CD4-positive, alpha-beta T cell treated with Interleukin-4 for 1 hour (primary cell): Measurements from ENCODE around the gene SLC35F4.

ENCODE experiments used
- DNase-seq, 2 donors: peaks; one replicate each; pipeline ENCODE4 v3.0.0-alpha.2; 2020 to 2022

The SLC35F4 gene

DNA sequence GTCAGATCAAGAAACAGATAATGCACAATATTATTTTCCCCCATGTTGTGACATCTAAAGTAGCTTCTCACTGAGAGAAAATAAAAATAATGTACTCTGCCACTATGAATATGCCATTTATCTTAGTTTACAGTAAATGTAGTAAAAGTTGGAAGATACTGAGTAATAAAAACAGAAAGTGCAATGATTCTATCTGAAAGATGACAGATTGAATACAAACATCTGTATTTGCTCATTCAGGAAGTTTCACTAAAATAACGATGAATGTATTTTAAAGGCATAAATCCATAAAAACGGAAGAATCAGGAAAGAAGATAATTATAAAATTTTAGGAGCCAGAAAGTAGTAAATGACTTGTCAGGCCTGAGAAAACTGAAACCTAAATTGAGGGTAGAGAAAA is 18.2 kb downstream of the SLC35F4 start:
- DNase-seq: no peak

DNA sequence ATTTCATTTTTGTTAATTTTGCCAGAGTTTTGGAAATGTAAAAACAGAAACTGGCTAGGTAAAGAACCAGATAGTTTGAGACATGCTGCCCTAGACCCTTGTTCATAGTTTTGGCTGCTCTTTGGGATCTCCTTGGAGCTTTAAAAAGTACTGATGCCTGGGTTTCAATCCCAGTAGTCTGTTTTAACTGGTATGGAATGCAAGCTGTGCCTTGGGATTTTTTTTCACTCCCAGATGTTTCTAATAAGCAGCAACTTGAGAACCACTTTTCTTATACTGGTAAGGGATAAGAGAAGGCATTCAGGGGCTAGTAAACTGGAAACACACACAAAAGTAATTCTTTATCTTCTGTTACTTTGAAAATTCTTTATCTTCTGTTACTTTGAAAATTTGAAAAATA is 18.8 kb downstream of the SLC35F4 start:
- no peak for DNase-seq

DNA sequence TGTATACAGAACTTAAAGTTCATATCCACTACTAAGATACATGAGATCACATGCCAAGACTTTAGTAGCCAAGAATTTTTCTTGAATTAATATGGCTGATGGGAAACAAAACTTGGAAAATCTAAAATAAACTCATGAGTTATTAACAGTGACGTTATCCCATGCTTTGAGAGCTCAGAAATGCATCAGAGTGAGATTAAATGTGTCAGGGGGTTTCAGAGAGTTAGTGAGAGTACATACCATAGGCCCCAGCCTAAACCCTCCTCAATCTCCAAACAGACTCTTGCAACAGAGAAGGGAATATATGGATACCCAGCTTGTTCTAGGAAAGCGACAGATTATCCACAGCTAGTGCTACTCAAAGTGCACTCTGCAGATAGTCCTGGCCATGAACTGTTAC is 19.3 kb downstream of the SLC35F4 start:
- no peak for DNase-seq

DNA sequence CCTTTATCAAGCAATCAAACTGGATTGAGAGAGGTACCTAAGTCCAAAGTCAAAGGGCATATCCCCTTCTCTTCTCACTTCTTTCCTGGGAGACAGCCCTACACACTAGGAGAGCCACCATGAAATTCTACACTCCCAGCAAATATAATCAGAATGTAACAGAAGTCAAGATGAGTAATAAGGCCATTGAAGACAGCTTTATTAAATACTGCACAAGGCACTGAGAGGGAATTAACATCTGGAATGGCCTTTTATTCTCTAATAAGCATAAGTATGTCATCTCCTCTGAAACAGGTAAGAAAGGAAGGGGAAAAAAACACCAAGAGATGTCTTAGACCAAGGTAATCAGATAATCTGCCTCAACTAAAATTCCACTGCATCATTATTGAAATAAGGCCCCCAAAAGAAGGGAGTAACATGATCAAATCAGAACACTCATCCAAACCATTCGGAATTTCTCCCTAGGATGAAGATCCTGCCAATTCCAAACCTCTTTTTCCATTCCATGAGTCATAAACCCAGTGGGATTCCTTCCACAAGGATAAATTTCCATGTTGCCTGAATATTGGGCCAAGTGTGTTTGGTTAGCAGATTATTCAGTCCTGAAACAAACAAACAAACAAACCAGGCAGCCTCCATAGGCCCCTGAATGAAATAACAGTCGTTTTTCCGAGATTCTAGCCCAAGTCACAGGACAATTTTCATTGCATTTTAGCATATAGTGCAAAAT is 19.9 kb downstream of the SLC35F4 start:
- DNase-seq: no peak

DNA sequence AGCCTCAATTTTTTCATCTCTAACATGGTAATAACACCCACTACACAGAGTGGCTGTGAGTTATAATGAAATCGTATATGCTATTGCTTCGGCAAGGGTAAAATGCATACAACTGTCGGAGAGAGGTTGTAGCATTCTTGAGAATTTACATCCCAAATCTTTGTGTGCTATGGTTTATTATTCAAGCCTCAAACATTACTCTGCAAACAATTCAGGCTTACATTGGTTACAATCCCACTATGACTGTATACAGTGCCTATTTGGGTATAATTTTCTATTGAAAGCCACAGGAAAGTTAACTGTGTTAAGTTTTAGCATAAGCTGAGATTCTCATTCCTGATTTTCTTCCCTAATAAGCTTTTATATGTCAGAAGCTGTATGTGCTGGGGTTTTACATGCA is 20.6 kb downstream of the SLC35F4 start:
- no peak for DNase-seq

DNA sequence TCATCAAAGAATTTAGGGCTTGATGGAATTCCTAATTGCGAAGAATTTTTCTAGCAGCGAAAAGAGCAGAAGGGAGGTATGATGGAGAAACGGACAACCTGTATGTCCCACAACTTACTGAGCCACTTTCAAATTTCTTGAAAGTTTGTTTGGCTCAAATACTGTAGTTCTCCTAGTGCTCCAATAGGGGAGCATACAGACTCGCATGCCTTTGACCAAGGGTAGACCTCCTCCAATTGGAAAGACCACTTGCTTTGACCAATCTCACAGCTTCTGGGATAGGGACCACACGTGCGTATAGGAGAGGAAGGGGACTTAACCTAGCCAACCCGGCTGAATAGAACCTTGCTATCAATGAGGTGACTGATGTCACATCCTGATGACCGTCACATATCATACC is 28.6 kb downstream of the SLC35F4 start:
- DNase-seq: no peak

DNA sequence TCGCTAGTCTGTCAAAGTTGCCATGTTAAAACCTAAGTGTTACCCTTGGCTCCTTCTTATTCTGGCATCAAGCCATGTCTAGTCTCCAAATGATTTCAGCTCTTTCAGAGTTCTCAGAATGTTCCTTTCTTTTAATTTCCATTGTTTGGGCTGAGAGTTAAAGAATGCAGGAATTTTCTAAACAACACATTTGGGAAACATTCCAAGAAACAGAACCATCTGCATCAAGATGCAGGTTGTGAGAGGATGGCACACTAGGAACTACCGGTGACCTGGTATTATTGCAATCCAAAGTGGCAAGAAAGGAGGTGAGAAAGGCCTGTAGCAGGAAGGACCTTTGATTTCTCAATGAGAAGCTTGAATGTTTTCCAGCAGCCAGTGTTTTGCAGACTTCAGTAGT is 30.1 kb downstream of the SLC35F4 start:
- DNase-seq: no peak

DNA sequence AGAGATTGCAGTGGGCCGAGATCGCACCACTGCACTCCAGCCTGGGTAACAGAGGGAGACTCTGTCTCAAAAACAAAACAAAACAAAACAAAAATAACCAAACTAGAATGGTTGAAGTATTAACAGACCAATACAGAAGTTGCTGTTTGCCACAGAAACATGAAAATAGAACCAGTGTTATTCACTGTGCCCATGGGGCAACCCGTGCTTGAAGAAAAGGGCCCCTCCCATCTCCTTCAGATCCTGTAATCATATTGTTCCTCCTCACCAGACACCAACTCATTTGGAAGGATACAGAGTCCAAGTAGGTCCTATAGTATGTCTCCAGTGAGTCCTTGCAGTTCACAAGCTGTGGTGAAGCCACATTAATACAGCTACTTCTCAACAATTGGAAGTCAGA is 30.9 kb downstream of the SLC35F4 start:
- DNase-seq: no peak

DNA sequence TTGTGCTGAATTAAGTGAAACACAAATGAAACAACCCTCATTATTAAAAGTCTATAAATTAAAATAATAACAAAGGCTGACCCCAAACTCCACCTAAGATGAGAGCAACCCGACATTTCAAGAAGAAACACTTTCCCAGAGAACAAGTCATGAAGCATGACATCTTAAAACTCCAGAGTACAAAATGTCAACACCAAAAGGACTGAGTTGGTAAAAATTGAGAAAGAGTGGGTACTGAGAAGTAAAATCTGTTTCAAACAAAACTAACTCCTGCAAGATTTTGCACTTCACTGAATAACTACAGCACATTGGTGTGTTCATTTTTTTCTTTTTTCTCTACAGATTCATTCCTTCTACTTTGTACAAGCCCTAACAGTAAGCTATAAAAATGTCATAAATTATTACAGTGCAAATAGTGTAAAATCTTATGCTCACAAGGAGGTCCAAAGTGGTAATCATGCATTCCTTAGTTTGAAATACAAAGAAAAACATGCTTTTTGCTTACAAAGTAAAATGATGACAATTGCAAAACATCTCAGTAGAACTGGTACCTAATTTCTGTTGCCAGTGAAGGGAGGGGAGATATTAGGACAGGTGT is 31.8 kb downstream of the SLC35F4 start:
- no peak for DNase-seq

DNA sequence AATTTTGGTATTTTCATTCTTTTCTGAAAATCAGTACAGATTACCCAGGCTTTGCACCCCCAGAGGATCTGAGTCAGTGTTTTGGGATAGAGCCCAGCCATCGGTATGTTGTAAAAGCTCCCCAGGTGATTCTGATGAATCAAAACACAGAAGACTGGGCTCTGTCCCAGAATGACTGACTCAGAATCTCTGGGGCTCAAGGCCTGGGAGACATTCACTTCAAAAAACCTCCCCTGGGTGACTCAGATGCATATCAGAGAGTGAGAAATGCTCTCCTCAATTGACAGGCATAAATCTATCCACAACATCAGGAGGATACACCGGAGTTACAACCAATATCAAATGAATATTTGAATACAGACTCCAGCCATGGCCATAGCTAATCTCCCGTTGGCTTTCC is 32.6 kb downstream of the SLC35F4 start:
- no peak for DNase-seq

DNA sequence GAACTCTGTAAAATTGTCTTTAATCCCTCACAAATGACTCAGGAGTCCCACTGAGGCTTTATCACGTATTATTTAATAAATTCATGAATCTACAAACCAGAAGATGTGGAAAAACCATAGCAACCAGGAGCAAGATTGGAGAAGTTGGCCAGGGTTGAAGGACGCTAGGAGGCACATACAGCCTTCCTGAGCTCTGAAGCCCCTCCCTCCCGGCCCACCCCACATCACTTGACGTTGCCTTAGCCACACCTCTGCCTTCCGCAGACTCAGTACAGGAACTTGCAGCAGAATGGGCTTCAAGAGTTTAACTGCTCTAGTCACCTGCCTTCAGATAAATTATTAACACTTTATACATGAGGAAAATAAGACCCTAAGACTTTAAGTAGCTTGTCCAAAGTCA is 33.9 kb downstream of the SLC35F4 start:
- DNase-seq: no peak

DNA sequence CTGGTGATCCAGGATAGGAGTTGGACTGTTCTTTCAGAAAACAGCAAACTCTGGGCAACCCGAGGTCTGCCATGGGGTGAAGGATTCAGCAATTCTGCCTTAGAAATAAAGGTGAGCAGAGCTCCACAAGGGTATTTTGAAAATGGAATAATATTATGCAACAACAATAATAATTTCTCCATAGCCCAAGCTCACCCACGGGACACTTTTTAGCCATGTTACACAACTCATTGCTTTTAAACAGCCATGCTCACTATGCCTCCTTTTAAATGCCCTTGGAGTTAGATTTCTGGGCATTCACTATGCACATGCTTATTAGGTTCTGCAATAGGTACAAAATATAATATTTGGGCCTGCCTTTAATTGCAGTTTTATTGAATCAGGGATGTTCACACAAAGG is 37.2 kb downstream of the SLC35F4 start:
- DNase-seq: no peak

DNA sequence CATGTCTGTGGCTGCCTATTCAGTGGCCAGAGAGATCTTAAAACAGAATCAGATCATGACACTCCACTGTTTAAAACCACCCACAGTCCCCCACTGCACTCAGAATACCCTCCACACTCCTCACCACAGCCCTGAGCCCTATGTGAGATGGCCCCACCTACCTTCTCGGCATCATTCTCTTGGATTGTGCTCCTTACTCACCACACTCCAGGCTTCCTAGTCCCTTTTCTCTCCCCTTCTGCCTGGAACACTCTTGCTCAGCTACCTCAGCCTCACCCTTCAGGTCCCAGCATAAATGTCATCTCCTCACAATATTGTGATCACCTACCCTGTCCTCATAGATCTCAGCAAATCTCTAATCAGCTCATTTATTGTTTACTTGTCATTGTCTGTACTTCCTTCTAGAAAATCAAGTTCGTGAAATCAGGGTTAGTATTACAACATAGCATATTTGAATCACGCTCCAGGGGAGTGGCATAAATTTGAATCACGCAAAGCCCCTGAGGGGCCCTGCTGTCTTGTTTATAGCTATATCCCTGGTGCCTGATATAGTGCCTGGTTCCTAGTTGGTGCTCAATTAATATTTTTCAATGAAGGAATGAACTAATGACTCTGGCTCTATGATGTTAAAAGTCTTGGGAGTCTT is 42.8 kb downstream of the SLC35F4 start:
- DNase-seq: no peak

DNA sequence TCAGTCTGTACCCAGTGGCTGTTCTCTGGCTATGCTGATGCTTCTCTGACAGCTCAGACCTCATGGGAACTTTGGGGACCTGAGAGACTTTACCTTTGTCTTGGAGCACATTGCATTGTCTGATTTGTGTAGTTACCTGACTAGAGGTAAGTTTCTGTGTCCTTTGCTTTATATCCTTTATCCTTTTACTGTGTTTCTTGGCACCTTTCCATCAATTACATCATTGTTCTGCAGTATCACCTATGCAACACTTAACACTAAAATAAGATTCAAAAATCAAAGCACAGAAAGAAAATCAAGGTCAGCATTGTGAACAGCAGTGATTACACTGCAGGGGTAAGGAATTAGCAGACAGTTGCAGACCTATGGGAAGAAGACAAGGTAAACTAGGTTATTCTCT is 43.8 kb downstream of the SLC35F4 start:
- DNase-seq: no peak

DNA sequence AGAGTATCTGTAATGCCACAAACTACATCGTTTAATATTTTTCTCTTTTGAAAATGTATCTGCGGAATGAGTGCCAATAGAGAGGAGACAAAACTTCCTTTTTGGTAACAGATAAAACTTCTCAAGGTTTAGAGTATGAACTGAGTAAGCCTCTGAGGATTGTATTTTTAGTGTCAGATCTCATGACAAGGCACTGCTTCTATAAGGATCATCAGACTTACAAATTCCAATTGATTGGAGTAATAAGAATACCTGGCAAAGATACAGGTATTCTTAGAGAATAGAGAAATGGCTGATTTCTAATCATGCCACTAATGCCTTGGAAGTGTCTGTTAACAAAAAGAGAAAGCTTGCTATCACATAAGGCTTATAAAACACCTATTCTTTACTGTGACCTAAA is 45.3 kb downstream of the SLC35F4 start:
- no peak for DNase-seq

DNA sequence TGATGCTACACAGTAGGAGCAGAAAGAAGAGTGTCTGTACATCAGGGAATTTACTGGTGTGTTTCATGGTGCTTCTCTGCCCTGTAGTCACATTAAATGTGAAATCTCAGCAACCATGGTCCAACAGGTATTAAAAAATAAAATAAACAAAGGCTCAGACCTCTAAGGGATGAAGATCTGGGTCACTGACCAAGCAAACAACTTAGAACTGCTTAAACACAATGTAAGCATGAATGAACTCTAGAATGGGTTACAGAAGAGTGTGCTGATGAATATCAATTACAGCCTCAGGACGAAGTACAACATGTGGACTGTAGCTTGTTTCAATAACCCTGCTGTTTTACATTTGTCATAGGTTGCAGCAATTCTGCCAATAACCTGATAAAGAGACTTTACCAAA is 47.4 kb downstream of the SLC35F4 start:
- no peak for DNase-seq

DNA sequence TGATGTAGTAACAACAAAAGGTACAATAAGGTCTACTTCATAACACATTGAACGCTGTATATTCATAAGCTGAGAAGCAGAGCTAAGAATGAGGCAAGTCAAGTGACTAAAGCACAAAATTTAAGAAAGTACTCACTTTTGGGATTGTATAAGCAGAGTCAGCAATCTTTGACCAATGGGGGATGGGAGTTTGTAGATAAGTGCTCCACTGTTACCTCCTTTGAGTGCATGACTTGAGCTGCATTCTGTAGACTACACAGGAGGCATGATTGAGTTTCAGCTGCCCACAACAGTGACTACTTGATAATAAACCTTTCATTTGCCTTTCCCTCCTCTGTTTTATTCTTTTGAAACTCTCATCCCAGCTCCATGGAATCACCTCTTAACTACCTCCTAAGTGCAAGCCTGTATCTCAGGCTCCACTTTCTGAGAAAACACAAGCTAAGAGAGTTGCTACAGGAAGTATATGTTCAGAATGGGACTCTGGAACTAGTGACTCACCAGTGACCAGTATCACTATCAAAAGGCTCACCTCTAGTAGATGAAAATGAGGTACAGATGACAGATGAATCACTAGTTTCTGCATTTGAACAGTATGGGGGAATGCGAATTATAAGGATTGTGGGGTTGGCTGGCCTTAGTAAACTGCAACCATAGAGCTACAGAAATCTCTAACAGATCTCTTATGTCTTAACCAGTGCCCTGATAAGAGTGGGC is 49.2 kb downstream of the SLC35F4 start:
- DNase-seq: no peak

DNA sequence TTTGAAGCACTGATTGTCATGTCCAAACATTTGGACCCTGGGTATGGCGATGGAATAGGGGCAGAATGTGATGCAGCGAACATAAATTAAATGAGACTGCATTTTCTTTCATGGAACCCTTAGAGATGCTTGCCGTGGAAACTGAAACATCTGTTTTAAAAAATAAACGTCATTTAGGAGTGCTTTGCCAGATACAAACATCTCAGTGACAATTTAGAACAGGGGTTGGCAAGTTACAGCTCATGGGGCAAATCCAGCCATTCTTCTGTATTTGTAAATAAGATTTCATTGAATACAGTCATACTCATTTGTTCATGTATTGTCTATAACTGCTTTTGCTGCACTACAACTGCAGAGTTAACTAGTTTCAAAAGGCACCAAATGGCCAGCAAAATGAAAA is 51.2 kb downstream of the SLC35F4 start:
- no peak for DNase-seq

DNA sequence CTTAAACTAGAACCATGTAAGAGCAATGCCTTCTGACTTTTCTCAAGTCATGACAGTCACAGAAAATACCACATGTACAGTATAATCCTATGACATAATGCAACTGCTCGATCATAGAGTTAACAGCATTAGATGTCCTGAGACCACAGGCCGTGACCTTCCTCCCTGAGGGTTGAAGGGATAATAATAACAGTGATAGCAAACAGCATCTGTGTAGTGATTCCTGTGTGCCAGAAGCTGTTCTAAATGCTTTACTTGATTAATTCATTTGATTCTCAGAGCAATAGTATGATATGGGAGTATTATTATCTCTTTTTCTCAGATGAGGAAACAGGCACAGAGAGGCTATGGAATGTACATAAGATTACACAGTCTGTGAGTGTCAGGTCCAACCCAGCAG is 53.2 kb downstream of the SLC35F4 start:
- no peak for DNase-seq

DNA sequence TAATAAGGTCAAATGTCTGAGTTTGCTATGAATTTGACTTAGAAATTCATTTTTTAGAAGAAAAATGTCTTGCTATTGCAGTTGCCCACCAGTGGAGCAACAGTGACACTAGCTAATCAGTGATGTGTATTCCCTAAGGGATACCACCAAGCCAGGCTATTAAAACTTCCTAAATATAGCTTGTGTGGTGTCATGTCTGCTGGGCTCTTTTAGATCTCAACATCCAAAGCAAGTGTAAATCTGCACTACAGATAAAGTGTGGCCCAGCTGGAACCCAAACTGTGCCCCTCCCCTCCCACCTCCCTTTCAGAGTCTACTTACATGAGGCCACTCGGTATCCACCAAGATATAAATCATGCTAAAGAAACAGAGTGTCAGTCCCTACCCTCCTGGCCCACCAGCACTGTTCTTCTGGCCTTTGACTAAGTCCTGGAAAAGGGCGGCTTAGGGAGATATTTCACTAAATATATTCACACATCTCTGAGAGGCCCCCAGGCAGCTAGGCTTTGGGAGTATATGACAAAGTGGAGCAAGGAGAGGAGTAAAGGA is 53.8 kb downstream of the SLC35F4 start:
- DNase-seq: no peak

DNA sequence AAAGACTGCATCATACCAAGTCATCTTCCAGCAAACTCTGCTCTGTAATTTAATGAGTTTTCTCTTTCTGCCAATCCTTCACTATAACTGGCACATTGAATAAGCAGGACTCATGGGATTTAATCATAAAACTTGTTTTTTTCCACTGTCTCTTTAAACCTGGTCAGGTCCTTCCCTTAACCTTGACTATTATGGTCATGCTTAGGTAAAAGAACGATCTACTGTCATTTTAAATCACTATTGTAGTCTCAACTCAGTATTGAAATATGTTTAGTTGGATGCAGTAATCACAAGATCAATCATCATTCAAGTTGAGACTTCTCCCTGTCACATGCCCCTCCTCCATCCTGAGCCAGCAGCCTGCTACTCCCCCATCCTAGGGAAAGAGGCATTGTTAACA is 56.1 kb downstream of the SLC35F4 start:
- DNase-seq: no peak

DNA sequence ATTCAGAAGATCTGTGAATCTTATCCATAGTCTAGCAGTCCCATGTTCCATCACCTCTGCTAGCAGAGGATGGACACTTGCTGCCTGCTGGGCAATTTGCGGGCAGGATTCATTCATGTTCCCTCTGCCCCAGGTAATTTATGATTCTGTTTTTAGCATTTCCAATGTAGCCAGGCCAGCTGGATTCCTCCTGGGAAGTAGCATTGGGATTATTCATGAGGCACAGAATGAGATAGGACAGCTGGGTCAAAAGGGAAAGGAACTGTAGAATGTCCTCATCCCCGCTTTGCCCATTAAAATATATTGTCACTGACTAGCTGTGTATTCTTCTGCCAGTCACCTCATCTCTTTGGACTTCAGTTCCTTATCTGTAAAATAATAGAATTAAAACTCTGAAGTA is 68.7 kb downstream of the SLC35F4 start:
- DNase-seq: no peak

DNA sequence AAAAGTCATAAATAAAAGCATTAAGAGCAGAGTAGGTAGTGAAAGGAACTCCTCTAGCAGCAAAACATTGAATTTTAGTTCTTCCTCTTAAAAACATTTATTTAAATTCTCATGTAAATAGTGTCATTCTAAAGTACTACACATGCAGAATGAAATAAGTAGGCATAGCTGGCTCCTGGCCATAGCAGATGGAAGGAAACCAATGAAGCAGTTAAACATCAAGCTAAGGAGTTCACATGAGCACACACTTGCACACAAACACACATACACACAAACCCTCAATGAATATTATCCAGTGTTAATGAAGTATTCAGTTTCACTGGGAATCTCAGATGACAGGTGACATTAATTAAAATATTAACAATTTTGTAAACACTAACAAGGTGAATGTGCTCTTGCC is 69.3 kb downstream of the SLC35F4 start:
- no peak for DNase-seq

DNA sequence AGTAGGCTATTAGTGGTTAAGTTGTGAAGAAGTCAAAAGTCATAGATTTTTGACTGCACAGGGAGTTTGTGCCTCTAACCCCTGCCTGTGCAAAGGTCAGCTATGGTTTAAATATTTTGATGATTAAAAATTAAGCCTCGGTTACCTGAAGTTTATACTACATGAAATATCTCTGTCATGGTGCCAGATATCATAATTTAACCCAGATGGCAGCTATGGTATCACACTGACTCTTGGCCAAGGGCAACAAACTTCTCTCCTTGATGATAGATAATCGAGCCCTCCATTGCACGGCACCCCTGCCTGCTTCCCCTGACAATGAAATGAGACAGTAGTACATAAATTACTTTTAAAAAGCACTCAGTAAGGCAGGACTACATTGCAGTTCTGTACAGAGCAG is 80.8 kb downstream of the SLC35F4 start:
- no peak for DNase-seq
